ENCODE results near the gene APBA2.
A peak's percentile ranks its signal among the peaks of the same experiment; 100 is the strongest.

The APBA2 gene

DNA sequence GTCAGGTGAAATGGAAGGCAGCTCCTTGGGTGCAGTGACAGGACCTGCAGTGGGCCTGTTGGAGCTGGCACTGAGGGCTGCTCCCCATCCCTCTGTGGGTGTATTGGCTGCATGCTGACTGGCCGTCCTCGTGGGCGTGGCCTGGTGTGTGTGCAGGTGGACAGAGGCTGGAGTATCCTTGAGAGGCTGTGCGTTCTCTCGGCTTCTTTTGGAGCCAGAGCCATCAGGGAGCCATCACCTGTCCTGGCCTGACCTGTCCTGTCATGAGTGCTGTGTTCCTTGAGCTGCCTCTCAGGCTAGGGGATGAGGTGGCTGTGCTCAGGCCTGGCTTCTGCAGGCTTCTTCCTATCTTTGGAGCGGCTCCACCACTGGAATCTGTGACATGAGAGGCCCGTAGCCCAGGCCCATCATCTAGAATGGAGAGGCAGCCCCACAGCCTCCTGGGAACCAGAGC lies 61.5 kb downstream of the APBA2 start:
- in situ Hi-C loops (cut with MboI; ENCODE audit: low sequenced_read_pairs), result no loop called here
- DNase-seq (ENCODE audit: low spot score in 2 of 2), result no peak
- Histone ChIP-seq H3K4me3 (no peak overlapping the region), H3K9me3 (peaks cover 5% of the 10 kb centered on the region), H3K27me3 (ENCODE audit: low read depth) (no peaks in the 10 kb centered on the region), H3K36me3 (replicated peaks) (no peaks in the 10 kb centered on the region), H3K4me1 (peaks cover 7% of the 10 kb centered on the region)

DNA sequence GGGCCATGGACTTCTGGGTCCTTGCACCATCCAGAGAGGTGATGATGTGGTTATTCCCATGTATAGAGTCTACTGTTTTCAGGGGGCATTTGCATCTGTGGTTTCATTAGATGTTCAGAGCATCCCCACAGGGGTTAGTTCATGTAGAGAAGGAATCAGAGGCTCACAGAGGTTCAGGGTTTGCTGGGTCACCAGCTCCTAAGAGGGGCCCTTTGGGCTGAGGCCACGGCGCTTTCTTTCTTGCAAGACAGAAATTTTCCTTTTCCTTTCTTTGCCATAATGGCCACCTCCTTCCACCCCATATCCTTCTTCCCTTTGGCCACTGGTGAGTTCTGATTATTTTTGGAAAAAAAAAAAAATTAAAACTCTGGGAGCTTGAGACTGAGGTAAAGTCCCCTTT lies 62.3 kb downstream of the APBA2 start:
- peaks cover 7% of the 10 kb centered on the region for H3K4me1 ChIP-seq
- H3K36me3 ChIP-seq (replicated peaks), result no peaks in the 10 kb centered on the region
- no peak for DNase-seq (ENCODE audit: low spot score in 2 of 2)
- in situ Hi-C loops (cut with MboI; ENCODE audit: low sequenced_read_pairs), result no loop called here
- peaks cover 5% of the 10 kb centered on the region for H3K9me3 ChIP-seq
- no peaks in the 10 kb centered on the region for H3K27me3 ChIP-seq (ENCODE audit: low read depth)
- H3K4me3 ChIP-seq, result no peak overlapping the region

DNA sequence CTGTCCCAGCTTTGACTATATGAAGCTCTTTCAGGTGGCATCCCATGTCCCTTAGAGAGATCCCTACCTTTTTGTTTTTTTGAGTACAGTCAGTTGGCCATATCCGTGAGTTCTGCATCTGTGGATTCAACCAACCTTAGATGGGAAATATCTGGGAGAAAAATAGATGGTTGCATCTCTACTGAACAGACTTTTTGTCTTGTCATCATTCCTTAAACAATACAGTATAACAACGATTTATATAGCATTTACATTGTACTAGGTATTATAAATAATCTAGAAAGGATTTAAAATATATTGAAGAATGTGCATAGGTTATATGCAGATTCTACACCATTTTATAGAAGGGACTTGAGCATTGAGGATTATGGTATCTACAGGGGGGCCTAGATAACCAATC lies 65.1 kb downstream of the APBA2 start:
- no peak overlapping the region for H3K4me3 ChIP-seq
- no peaks in the 10 kb centered on the region for H3K36me3 ChIP-seq (replicated peaks)

DNA sequence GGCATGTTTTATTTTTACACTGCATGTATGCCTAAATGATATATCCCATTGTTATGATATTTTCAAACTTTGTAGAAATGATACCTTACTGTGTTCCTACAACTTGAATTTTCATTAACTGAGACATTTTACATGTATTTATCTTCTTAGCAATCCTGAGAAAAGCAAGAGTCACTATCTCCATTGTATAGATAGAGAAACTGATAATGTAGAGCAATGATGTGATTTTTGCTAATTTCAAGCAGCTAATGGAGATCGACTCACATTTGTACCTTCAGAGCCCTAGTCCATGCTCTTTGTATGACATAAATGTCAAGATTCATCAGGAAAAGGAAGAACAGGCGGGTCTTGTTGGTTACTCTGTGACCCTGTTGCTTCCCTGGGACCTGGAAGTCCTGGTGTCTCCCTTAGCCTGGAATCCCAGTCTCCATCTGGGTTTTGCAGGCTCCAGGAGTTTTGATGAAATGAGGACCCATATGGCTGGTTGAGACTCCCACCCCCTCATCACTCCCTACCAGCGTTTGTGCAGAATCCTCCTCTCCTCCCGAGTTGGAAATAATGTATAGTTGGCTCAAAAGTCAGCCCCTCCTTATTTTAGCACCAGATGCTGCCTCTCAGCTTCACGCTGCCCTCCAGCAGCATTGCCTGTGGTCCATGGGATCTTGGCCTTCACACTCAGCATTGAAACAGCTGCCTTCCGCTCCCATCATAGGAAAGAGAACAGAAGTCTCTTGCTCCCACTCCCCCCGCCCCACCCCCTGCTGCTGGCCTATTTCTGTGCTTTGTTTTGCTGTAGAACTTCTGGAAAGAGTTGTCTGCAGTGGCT lies 67.1 kb downstream of the APBA2 start:
- in situ Hi-C loops (cut with MboI; ENCODE audit: low sequenced_read_pairs), result no loop called here
- H3K4me1 ChIP-seq, result peaks cover 21% of the 10 kb centered on the region

More for the DNA sequence above, 65.1 kb downstream of the APBA2 start:
- Histone ChIP-seq H3K9me3 (peaks cover 5% of the 10 kb centered on the region), H3K27me3 (ENCODE audit: low read depth) (no peaks in the 10 kb centered on the region), H3K4me1 (peaks cover 22% of the 10 kb centered on the region)
- DNase-seq (ENCODE audit: low spot score in 2 of 2), result no peak
- in situ Hi-C loops (cut with MboI; ENCODE audit: low sequenced_read_pairs), result no loop called here

DNA sequence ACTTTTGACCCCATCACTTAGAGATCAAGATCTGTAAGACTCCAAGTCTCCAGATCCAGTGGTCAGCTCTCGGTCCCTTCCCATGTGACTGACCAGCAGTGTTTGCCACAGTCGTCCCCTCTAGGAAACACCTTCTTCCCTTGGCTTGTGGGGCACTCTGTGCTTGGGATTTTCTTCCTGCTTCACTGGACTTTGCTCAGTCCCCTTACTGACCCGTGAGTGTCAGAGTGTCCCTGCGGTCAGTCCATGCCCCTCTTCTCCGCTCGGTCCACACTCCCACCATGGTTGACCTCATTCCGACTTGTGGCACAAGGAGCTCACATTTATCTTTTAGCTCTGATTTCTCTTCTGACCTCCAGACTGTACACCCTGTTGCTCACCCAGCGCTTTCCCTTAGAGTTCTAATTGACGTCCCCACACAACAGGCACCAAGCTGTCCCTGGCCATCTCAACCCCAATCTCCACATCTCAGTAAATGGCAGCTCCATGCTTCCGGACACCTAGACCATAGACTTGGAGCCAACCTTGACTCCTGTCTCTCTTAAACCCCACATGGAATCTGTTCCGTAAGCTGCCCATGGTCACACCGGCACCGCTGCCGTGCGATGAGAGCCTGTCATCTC lies 67.9 kb downstream of the APBA2 start:
- peaks cover 21% of the 10 kb centered on the region for H3K4me1 ChIP-seq
- no peak overlapping the region for H3K4me3 ChIP-seq
- no peaks in the 10 kb centered on the region for H3K9me3 ChIP-seq
- no peak for DNase-seq (ENCODE audit: low spot score in 2 of 2)
- no peaks in the 10 kb centered on the region for H3K36me3 ChIP-seq (replicated peaks)
- no peaks in the 10 kb centered on the region for H3K27me3 ChIP-seq (ENCODE audit: low read depth)
- in situ Hi-C loops (cut with MboI; ENCODE audit: low sequenced_read_pairs), result no loop called here

More for the DNA sequence above, 67.1 kb downstream of the APBA2 start:
- Histone ChIP-seq H3K27me3 (ENCODE audit: low read depth) (no peaks in the 10 kb centered on the region), H3K36me3 (replicated peaks) (no peaks in the 10 kb centered on the region), H3K4me3 (no peak overlapping the region), H3K9me3 (no peaks in the 10 kb centered on the region)
- no peak for DNase-seq (ENCODE audit: low spot score in 2 of 2)

DNA sequence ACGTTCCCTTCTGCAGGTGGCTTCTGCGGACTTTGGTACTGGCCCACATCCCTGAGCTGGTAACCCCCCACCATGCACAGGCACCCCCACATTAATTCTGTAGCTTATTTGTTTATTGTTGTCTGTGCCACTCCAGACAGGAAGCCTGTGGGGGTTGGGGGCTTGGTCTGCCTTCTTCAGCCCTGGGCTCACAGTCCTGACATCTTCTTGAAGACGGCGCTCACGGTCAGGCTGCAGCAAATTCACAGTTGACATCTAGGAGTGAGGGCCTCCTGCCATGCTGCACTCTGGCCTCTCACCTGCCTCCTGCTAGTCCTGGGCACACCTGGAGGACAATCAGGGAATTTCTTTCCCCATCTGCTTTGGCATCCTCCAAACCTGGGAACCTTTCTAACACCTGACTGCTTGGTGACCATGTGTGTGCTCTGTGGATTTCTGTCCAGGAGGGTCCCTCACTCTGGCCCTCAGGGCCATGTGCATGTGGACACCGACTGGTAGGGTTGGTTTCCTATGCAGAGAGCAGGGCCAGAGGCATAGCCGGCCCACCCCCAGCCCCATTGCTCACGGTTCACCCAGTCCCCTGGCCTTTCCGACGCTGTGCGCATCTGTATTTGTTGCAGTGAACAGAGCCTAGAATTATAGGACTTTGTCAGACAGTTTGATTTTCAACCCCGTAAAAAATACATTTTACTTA lies 68.8 kb downstream of the APBA2 start:
- in situ Hi-C loops (cut with MboI; ENCODE audit: low sequenced_read_pairs), result no loop called here
- no peak for DNase-seq (ENCODE audit: low spot score in 2 of 2)
- H3K36me3 ChIP-seq (replicated peaks), result no peaks in the 10 kb centered on the region
- no peaks in the 10 kb centered on the region for H3K27me3 ChIP-seq (ENCODE audit: low read depth)
- H3K9me3 ChIP-seq, result no peaks in the 10 kb centered on the region
- H3K4me3 ChIP-seq, result no peak overlapping the region
- peaks cover 21% of the 10 kb centered on the region for H3K4me1 ChIP-seq

DNA sequence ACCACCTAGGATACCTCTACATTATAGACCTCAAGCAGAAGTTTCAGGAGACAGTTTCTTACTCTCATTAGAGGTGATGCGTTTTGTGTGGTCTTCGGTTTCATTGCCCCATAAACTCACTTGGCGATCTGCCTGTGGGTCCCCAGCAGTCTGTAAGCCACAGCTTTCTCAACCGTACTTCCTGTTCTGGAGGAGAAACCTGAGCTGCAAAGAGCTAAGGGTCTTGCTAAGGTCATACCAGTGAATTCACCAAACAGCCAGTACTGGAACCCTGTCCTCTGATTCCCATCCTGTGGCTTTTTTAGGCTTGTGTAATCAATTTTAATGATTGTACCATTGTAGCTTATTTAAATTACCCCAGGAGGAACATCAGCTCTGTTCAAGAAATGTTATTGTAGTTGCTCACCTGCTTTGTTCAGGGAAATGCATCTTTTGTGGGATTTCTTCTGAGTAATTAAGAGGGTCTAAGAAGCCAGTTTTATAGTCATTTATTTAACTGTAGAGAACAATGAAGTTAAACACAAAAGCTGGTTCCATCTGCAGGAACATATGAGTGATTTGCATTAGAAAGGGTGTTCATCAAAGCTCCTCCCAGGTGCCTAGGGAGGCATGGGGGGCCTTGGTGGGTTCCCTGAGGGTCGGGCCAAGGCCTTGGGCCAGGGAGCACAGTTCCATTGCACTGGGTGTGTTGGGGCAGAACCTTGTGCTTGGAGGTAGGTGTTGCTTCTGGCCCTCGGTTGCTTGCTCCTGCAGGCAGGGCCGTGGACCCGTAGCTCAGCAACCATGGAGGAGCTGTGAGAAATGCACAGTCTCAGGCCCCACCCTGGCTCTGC lies 69.6 kb downstream of the APBA2 start:
- no peak overlapping the region for H3K4me3 ChIP-seq
- no peaks in the 10 kb centered on the region for H3K27me3 ChIP-seq (ENCODE audit: low read depth)
- peaks cover 21% of the 10 kb centered on the region for H3K4me1 ChIP-seq
- no peaks in the 10 kb centered on the region for H3K9me3 ChIP-seq
- no peaks in the 10 kb centered on the region for H3K36me3 ChIP-seq (replicated peaks)
- in situ Hi-C loops (cut with MboI; ENCODE audit: low sequenced_read_pairs), result no loop called here
- peak; percentile 72 to 89 for DNase-seq (ENCODE audit: low spot score in 2 of 2)

DNA sequence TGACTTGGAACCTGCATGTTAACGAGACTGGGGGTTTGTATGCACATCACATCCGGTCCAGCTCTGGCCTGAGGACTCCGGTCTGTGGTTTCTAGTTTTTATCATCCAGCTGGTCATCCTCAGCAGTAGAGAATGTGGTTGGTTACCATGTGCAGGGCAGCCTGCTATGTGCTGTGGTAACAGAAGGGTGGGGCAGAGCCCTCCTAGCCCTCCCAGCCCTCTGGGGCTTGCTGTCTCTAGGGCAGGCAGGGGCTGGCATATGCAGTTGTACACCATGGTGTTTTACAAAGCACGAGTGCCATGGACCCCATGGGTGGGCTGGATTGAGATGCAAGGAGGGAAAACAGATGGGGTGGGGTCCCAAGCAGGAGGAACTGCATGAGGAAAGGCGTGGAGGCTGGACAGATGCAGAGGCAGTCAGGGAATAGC lies 70.2 kb downstream of the APBA2 start:
- DNase-seq (ENCODE audit: low spot score in 2 of 2), result no peak
- in situ Hi-C loops (cut with MboI; ENCODE audit: low sequenced_read_pairs), result no loop called here
- Histone ChIP-seq H3K4me1 (peaks cover 21% of the 10 kb centered on the region), H3K4me3 (no peak overlapping the region), H3K27me3 (ENCODE audit: low read depth) (no peaks in the 10 kb centered on the region), H3K36me3 (replicated peaks) (no peaks in the 10 kb centered on the region), H3K9me3 (no peaks in the 10 kb centered on the region)

DNA sequence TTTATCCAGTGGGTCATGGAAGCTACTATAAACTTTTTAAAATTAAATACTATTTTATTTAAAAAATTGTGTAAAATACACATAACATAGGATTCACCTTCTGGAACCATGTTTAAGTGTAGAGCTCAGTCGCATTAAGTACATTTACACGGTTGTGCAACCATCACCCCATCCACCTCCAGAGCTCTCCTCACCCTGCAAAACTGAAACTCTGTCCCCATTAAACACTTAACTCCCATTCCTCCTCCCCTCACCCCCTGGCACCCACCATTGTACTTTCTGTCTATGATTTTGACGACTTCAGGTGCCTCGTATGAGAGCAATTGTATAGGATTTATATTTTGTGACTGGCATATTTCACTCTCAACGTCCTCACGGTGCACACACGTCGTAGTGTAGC lies 70.7 kb downstream of the APBA2 start:
- Histone ChIP-seq H3K4me3 (no peak overlapping the region), H3K36me3 (replicated peaks) (no peaks in the 10 kb centered on the region), H3K27me3 (ENCODE audit: low read depth) (no peaks in the 10 kb centered on the region), H3K9me3 (no peaks in the 10 kb centered on the region), H3K4me1 (peaks cover 21% of the 10 kb centered on the region)
- no peak for DNase-seq (ENCODE audit: low spot score in 2 of 2)
- in situ Hi-C loops (cut with MboI; ENCODE audit: low sequenced_read_pairs), result no loop called here

DNA sequence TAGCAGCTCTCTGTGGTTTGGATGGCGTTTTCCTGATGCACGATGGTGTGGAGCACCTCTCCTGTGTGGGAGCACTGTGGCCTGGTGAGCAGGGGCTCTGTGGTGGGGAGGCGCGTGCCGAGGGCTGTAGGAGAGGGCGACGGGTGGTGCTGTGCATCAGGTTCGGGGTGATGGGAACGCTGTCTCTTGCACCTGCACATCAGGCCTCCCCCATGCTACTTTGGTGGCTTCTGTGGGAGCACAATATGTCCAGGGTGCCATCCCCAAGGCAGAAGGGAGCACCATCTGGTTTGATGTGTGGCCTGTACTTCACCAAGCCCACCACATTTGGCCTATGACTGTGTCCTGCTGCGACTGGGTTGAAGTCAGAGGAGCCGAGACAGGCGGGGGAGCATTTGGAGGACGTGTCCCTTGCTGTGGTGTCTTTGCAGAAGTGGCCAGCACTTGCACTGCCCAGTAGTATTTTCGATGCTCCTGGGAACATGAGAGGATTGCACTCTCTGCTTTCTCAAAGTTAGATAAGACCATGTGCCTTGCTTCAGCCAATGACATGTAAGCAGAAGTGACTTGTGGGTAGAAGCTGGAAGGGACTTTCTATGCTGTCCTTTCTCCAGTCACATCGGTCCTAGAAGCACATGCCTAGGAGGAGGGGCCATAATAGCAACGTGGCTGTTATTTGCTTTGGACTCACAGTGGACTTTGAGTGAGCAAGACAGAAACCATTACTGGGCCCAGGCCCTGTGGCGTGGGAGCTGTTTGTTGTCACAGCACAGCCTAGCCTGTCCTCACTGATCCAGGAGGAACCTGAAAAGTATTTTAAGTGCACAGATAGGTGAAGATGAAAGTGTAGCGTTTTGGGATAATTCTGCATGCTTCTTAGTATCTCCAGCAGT lies 72.1 kb downstream of the APBA2 start:
- no peak for DNase-seq (ENCODE audit: low spot score in 2 of 2)
- Histone ChIP-seq H3K27me3 (ENCODE audit: low read depth) (no peaks in the 10 kb centered on the region), H3K4me1 (peaks cover 21% of the 10 kb centered on the region), H3K4me3 (no peak overlapping the region), H3K9me3 (no peaks in the 10 kb centered on the region), H3K36me3 (replicated peaks) (no peaks in the 10 kb centered on the region)
- in situ Hi-C loops (cut with MboI; ENCODE audit: low sequenced_read_pairs), result no loop called here

DNA sequence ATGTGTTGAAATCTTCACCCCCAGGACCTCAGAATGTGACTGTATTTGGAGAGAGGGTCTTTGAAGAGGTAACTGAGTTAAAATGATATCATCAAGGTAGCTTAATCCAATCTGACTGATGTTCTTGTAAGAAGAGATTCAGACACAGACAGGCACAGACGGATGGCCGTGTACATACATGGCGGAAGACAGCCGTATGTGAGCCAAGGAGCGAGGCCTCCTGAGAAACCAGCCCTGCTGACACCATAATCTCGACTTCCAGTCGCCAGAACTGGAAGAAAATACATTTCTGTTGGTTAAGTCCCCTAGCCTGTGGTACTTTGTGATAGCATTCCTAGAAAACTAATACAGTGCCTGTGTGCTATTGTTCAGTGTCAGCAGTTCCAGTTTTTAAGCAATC lies 73.6 kb downstream of the APBA2 start:
- Histone ChIP-seq H3K4me1 (peaks cover 18% of the 10 kb centered on the region), H3K4me3 (no peak overlapping the region), H3K27me3 (ENCODE audit: low read depth) (no peaks in the 10 kb centered on the region), H3K36me3 (replicated peaks) (no peaks in the 10 kb centered on the region), H3K9me3 (no peaks in the 10 kb centered on the region)
- in situ Hi-C loops (cut with MboI; ENCODE audit: low sequenced_read_pairs), result no loop called here
- no peak for DNase-seq (ENCODE audit: low spot score in 2 of 2)

DNA sequence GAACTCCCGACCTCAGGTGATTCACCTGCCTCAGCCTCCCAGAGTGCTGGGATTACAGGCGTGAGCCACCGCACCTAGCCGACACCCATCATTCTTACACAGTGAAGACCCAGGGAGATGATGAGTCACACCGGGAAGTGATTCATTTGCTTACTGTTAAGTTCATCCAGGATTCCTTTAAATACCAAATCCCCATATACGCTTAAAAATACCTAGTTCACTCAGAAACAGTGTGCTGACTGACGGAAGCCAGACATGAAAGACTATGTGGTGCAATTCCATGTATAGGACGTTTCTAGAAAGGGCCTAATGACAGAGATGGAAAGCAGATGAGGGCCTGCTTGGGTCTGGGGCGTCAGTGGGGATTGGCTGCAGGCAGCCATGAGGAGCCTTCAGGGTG lies 75.2 kb downstream of the APBA2 start:
- H3K4me3 ChIP-seq, result no peak overlapping the region
- H3K36me3 ChIP-seq (replicated peaks), result no peaks in the 10 kb centered on the region
- no peaks in the 10 kb centered on the region for H3K27me3 ChIP-seq (ENCODE audit: low read depth)
- H3K9me3 ChIP-seq, result no peaks in the 10 kb centered on the region
- peaks cover 2% of the 10 kb centered on the region for H3K4me1 ChIP-seq
- no peak for DNase-seq (ENCODE audit: low spot score in 2 of 2)
- in situ Hi-C loops (cut with MboI; ENCODE audit: low sequenced_read_pairs), result no loop called here

DNA sequence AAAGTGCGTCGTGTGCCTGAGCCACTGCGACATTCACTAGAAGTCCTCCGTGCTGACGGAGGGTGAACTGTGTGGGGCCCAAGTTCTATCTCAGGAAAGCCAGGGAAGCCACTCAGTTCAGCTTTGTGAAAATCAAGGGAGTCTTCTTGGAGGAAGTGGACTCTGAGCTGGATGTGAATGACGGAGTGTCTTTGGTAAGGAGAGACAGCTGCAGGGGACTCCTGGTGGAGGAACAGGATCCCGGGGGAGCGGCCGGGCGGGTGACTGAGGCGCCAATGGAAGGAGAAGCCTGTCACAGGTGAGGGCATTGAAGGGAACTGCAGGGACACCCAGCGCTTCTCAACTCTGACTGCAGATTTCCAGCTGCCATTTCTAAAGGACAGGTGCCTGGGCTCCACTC lies 75.6 kb downstream of the APBA2 start:
- Histone ChIP-seq H3K4me3 (no peak overlapping the region), H3K4me1 (no peaks in the 10 kb centered on the region), H3K9me3 (no peaks in the 10 kb centered on the region), H3K27me3 (ENCODE audit: low read depth) (no peaks in the 10 kb centered on the region), H3K36me3 (replicated peaks) (no peaks in the 10 kb centered on the region)
- in situ Hi-C loops (cut with MboI; ENCODE audit: low sequenced_read_pairs), result no loop called here
- no peak for DNase-seq (ENCODE audit: low spot score in 2 of 2)
